Measurements from ENCODE around the gene TPGS1.

The TPGS1 gene

DNA sequence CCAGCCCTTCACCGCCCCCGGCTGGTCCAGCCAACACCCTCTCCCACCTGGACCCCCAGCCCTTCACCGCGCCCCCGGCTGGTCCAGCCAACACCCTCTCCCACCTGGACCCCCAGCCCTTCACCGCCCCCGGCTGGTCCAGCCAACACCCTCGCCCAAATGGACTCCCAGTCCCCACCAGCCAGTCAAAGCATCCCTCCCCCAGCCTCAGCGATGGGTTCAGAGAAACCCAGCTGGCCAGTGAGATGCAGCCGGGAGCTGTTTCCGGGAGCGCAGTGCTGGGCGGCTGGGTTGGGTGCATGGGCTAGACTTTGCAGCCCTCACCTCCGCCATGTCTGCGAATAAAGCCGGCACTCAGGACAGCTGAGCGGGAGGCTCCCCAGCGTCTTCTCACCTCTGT lies 17.7 kb downstream of the TPGS1 start:
- TF ChIP-seq EZH2 (IDR thresholded peaks at IDR 0.05; ENCODE audit: borderline replicate concordance, low read length) (no peak), CTCF (IDR thresholded peaks at IDR 0.05; ENCODE audit: low read length) (no peak)
- Histone ChIP-seq H3K9me3 (ENCODE audit: low read length) (no peaks in the 10 kb centered on the region), H3K4me2 (ENCODE audit: low read length) (no peak overlapping the region), H3K27me3 (ENCODE audit: insufficient read depth, low read length) (no peaks in the 10 kb centered on the region), H3K9ac (ENCODE audit: low read length) (no peak overlapping the region), H3K4me3 (ENCODE audit: low read depth, low read length, poor library complexity, severe bottlenecking) (no peak overlapping the region), H2AFZ (ENCODE audit: low read length) (no peak overlapping the region), H3K9me2 (ENCODE audit: low read depth, low read length) (no peaks in the 10 kb centered on the region), H4K20me1 (ENCODE audit: insufficient read depth, low read length) (no peaks in the 10 kb centered on the region), H3K36me3 (ENCODE audit: insufficient read depth, low read length) (no peaks in the 10 kb centered on the region), H3K27ac (ENCODE audit: low read depth, low read length, poor library complexity, severe bottlenecking) (no peak overlapping the region), H3F3A (ENCODE audit: insufficient read depth, low read length) (no peaks in the 10 kb centered on the region), H3K4me1 (ENCODE audit: insufficient read depth, low read length, severe bottlenecking) (peaks cover 6% of the 10 kb centered on the region), H3K79me2 (ENCODE audit: insufficient read depth, low read length) (no peaks in the 10 kb centered on the region)

GRCh38 chr19:525857-526419 lies 18.6 kb downstream of the TPGS1 start:
- no peaks in the 10 kb centered on the region for H3K79me2 ChIP-seq (ENCODE audit: insufficient read depth, low read length)
- H2AFZ ChIP-seq (ENCODE audit: low read length), result no peak overlapping the region
- no peak overlapping the region for H3K4me2 ChIP-seq (ENCODE audit: low read length)
- no peaks in the 10 kb centered on the region for H3F3A ChIP-seq (ENCODE audit: insufficient read depth, low read length)
- no peaks in the 10 kb centered on the region for H3K9me2 ChIP-seq (ENCODE audit: low read depth, low read length)
- no peak overlapping the region for H3K4me3 ChIP-seq (ENCODE audit: low read depth, low read length, poor library complexity, severe bottlenecking)
- TF ChIP-seq CTCF (IDR thresholded peaks at IDR 0.05; ENCODE audit: low read length) (no peak), EZH2 (IDR thresholded peaks at IDR 0.05; ENCODE audit: borderline replicate concordance, low read length) (no peak)
- no peaks in the 10 kb centered on the region for H3K36me3 ChIP-seq (ENCODE audit: insufficient read depth, low read length)
- H3K27ac ChIP-seq (ENCODE audit: low read depth, low read length, poor library complexity, severe bottlenecking), result no peak overlapping the region
- no peaks in the 10 kb centered on the region for H4K20me1 ChIP-seq (ENCODE audit: insufficient read depth, low read length)
- peaks cover 11% of the 10 kb centered on the region for H3K4me1 ChIP-seq (ENCODE audit: insufficient read depth, low read length, severe bottlenecking)
- no peak overlapping the region for H3K9ac ChIP-seq (ENCODE audit: low read length)
- no peaks in the 10 kb centered on the region for H3K9me3 ChIP-seq (ENCODE audit: low read length)
- no peaks in the 10 kb centered on the region for H3K27me3 ChIP-seq (ENCODE audit: insufficient read depth, low read length)

- Histone ChIP-seq H3K9me3 (ENCODE audit: low read length) (no peaks in the 10 kb centered on the region), H3K79me2 (ENCODE audit: insufficient read depth, low read length) (no peaks in the 10 kb centered on the region), H3K4me2 (ENCODE audit: low read length) (peak overlapping the region; percentile 74), H2AFZ (ENCODE audit: low read length) (no peak overlapping the region), H3K9ac (ENCODE audit: low read length) (peak overlapping the region; percentile 87), H3K27ac (ENCODE audit: low read depth, low read length, poor library complexity, severe bottlenecking) (no peak overlapping the region), H3F3A (ENCODE audit: insufficient read depth, low read length) (no peaks in the 10 kb centered on the region), H3K27me3 (ENCODE audit: insufficient read depth, low read length) (no peaks in the 10 kb centered on the region), H4K20me1 (ENCODE audit: insufficient read depth, low read length) (no peaks in the 10 kb centered on the region), H3K4me1 (ENCODE audit: insufficient read depth, low read length, severe bottlenecking) (peaks cover 25% of the 10 kb centered on the region), H3K4me3 (ENCODE audit: low read depth, low read length, poor library complexity, severe bottlenecking) (peak overlapping the region; percentile 90), H3K9me2 (ENCODE audit: low read depth, low read length) (no peaks in the 10 kb centered on the region), H3K36me3 (ENCODE audit: insufficient read depth, low read length) (no peaks in the 10 kb centered on the region)
- TF ChIP-seq CTCF (IDR thresholded peaks at IDR 0.05; ENCODE audit: low read length) (no peak), EZH2 (IDR thresholded peaks at IDR 0.05; ENCODE audit: borderline replicate concordance, low read length) (no peak)
Observed at GRCh38 chr19:530134-531008, 23.1 kb downstream of the TPGS1 start.

Measured in OCI-LY1 (cell line).